Neural progenitor cell (in vitro differentiated cells): ENCODE results near the gene KRTAP4-6.
"Not testable (repeated sequence)": the region's sequence is repeated elsewhere in the genome, so short reads cannot be mapped to it uniquely, and the experiment has no call there.

Experiments used
- CTCF ChIP-seq: fragments of 200-600 bp; sonication (generic); IDR thresholded peaks from 2 replicates; pipeline ENCODE4 v1.5.1; 2017; ENCODE audit warnings: antibody characterized with exemption, mild to moderate bottlenecking
- EZH2 ChIP-seq: fragments of 200-600 bp; sonication (generic); IDR thresholded peaks from 2 replicates; pipeline ENCODE4 v1.6.1; 2017; ENCODE audit warnings: antibody characterized with exemption, mild to moderate bottlenecking, moderate library complexity
- EZH2phosphoT487 ChIP-seq: fragments of 200-600 bp; sonication (generic); IDR thresholded peaks from 2 replicates; pipeline ENCODE4 v1.6.1; 2017; ENCODE audit warnings: antibody characterized with exemption

- not testable (repeated sequence) for TF ChIP-seq CTCF, EZH2, EZH2phosphoT487
Measured at GRCh38 chr17:41117846-41118386, 22.4 kb downstream of the KRTAP4-6 start, which contains the start of gene KRTAP4-11.
